HG03558 (cell line): ENCODE data around the gene DOC2A.
"Not testable (repeated sequence)": the region's sequence is repeated elsewhere in the genome, so short reads cannot be mapped to it uniquely, and the experiment has no call there.

Experiments
- ATAC-seq: cut with Tn5 transposase; IDR thresholded peaks from one replicate; pipeline ENCODE4 v1.9.1; 2021; ENCODE audit warnings: moderate number of reproducible peaks; ENCODE audit not compliant: unreplicated experiment; ENCODE audit errors: extremely low read depth

DOC2A gene

GRCh38 chr16:29975811-29976511 is 34.9 kb downstream of the DOC2A start:
- ATAC-seq: no peak

- ATAC-seq: no peak
These were observed 35.7 kb downstream of the DOC2A start for GRCh38 chr16:29975134-29975538.

GRCh38 chr16:29974291-29975133 is 36.3 kb downstream of the DOC2A start:
- no peak for ATAC-seq

- peak; percentile 77 for ATAC-seq
These were observed 37.2 kb downstream of the DOC2A start, which contains the start of gene TAOK2 for GRCh38 chr16:29973384-29974246. Gene TAOK2, plus strand, starts transcription at chr16:29973868. Its CDS starts 3,905 bp downstream, at chr16:29977773.

GRCh38 chr16:29972992-29973383 is 37.8 kb downstream of the DOC2A start:
- ATAC-seq: no peak

GRCh38 chr16:29972500-29972899 is 38.3 kb downstream of the DOC2A start:
- no peak for ATAC-seq

GRCh38 chr16:29971304-29971703 is 39.5 kb downstream of the DOC2A start:
- ATAC-seq: no peak

- no peak for ATAC-seq
These were observed 42.6 kb downstream of the DOC2A start for GRCh38 chr16:29968205-29968604.

- no peak for ATAC-seq
These were observed 47.6 kb downstream of the DOC2A start for GRCh38 chr16:29963021-29963743.

GRCh38 chr16:29962344-29962994 is 48.4 kb downstream of the DOC2A start:
- no peak for ATAC-seq

GRCh38 chr16:29961479-29962343 is 49.1 kb downstream of the DOC2A start, which contains the start of gene TMEM219:
Gene TMEM219, plus strand, starts transcription at chr16:29962079. Its CDS starts 1,065 bp downstream, at chr16:29963144.
- ATAC-seq: no peak

GRCh38 chr16:29961127-29961478 is 49.7 kb downstream of the DOC2A start:
- ATAC-seq: no peak

- not testable (repeated sequence) for ATAC-seq
These were observed 51.0 kb downstream of the DOC2A start for GRCh38 chr16:29959821-29960220.

- no peak for ATAC-seq
These were observed 51.5 kb downstream of the DOC2A start for GRCh38 chr16:29959293-29959692.

GRCh38 chr16:29958756-29959155 is 52.1 kb downstream of the DOC2A start:
- no peak for ATAC-seq
